ENCODE data around the gene TMTC1.

Gene TMTC1

GRCh38 chr12:29709496-29710040, 74.2 kb downstream of the TMTC1 start:
- no peak for DNase-seq (ENCODE audit: low read depth)

- DNase-seq (ENCODE audit: low read depth) = no peak
These were observed 74.7 kb downstream of the TMTC1 start for GRCh38 chr12:29709054-29709453.

- no peak for DNase-seq (ENCODE audit: low read depth)
These were observed 75.9 kb downstream of the TMTC1 start for GRCh38 chr12:29707846-29708245.

GRCh38 chr12:29706311-29706710, 77.4 kb downstream of the TMTC1 start:
- no peak for DNase-seq (ENCODE audit: low read depth)

GRCh38 chr12:29703528-29703927, 80.2 kb downstream of the TMTC1 start:
- no peak for DNase-seq (ENCODE audit: low read depth)

- DNase-seq (ENCODE audit: low read depth) = no peak
These were observed 80.8 kb downstream of the TMTC1 start for GRCh38 chr12:29702972-29703371.

- no peak for DNase-seq (ENCODE audit: low read depth)
These were observed 81.5 kb downstream of the TMTC1 start for GRCh38 chr12:29702222-29702621.

GRCh38 chr12:29700761-29701481, 82.8 kb downstream of the TMTC1 start:
- no peak for DNase-seq (ENCODE audit: low read depth)

GRCh38 chr12:29698756-29699155, 85.0 kb downstream of the TMTC1 start:
- no peak for DNase-seq (ENCODE audit: low read depth)

GRCh38 chr12:29695800-29696199, 87.9 kb downstream of the TMTC1 start:
- DNase-seq (ENCODE audit: low read depth) = no peak

GRCh38 chr12:29695026-29695425, 88.7 kb downstream of the TMTC1 start:
- DNase-seq (ENCODE audit: low read depth) = no peak

- no peak for DNase-seq (ENCODE audit: low read depth)
These were observed 89.7 kb downstream of the TMTC1 start for GRCh38 chr12:29694002-29694401.

GRCh38 chr12:29692237-29692636, 91.5 kb downstream of the TMTC1 start:
- no peak for DNase-seq (ENCODE audit: low read depth)

GRCh38 chr12:29691161-29691854, 92.4 kb downstream of the TMTC1 start:
- DNase-seq (ENCODE audit: low read depth) = no peak

- no peak for DNase-seq (ENCODE audit: low read depth)
These were observed 93.0 kb downstream of the TMTC1 start for GRCh38 chr12:29690728-29691127.

- DNase-seq (ENCODE audit: low read depth) = no peak
These were observed 94.8 kb downstream of the TMTC1 start for GRCh38 chr12:29688914-29689313.

- no peak for DNase-seq (ENCODE audit: low read depth)
These were observed 101.7 kb downstream of the TMTC1 start for GRCh38 chr12:29682088-29682487.

GRCh38 chr12:29681370-29681769, 102.4 kb downstream of the TMTC1 start:
- DNase-seq (ENCODE audit: low read depth) = no peak

- no peak for DNase-seq (ENCODE audit: low read depth)
These were observed 107.1 kb downstream of the TMTC1 start for GRCh38 chr12:29676676-29677075.

GRCh38 chr12:29674463-29674862, 109.3 kb downstream of the TMTC1 start:
- no peak for DNase-seq (ENCODE audit: low read depth)

- DNase-seq (ENCODE audit: low read depth) = no peak
These were observed 110.4 kb downstream of the TMTC1 start for GRCh38 chr12:29673346-29673745.

- DNase-seq (ENCODE audit: low read depth) = no peak
These were observed 111.2 kb downstream of the TMTC1 start for GRCh38 chr12:29672580-29672979.

- DNase-seq (ENCODE audit: low read depth) = no peak
These were observed 112.0 kb downstream of the TMTC1 start for GRCh38 chr12:29671742-29672141.

All from T-helper 22 cell (primary cell).